ENCODE results near the gene SIGMAR1.
"Not testable (repeated sequence)": the region's sequence is repeated elsewhere in the genome, so short reads cannot be mapped to it uniquely, and the experiment has no call there.

Gene SIGMAR1

DNA sequence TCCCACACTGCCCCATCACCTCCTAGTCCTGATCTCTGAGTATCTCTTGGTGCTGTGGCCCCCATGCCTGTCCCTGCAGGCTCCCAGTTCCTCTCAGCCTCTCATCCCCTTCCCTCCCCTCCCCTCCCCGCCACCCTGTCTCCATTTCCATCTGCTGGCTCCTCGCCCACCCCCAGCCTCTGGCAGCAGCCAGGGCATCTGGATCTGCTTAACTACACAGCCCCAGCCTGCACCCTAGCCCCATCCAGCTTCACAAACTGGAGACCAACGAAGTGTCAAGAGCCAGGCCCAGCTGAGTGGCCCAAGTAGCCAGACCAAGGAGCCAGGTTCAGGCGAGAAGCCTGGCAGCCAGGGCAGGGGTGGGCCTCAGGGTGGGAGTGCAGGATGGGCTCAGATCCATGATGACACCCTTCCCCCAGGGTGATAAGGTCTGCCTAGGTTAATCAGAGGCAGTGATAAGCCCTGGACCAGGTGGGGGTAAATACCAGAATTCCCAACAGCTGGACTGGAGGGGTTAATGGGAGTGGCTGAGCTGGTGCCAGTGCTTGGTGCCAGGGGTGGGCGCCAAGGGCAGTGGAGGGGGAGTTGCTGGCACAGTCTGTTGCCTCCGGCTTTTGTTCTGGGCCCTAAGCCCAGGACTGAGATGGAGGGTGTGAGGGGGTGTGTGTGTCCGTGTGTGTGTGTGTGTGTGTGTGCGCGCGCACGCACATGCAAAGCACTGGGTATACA lies 16.9 kb upstream of the SIGMAR1 start:
- no peak for DNase-seq

DNA sequence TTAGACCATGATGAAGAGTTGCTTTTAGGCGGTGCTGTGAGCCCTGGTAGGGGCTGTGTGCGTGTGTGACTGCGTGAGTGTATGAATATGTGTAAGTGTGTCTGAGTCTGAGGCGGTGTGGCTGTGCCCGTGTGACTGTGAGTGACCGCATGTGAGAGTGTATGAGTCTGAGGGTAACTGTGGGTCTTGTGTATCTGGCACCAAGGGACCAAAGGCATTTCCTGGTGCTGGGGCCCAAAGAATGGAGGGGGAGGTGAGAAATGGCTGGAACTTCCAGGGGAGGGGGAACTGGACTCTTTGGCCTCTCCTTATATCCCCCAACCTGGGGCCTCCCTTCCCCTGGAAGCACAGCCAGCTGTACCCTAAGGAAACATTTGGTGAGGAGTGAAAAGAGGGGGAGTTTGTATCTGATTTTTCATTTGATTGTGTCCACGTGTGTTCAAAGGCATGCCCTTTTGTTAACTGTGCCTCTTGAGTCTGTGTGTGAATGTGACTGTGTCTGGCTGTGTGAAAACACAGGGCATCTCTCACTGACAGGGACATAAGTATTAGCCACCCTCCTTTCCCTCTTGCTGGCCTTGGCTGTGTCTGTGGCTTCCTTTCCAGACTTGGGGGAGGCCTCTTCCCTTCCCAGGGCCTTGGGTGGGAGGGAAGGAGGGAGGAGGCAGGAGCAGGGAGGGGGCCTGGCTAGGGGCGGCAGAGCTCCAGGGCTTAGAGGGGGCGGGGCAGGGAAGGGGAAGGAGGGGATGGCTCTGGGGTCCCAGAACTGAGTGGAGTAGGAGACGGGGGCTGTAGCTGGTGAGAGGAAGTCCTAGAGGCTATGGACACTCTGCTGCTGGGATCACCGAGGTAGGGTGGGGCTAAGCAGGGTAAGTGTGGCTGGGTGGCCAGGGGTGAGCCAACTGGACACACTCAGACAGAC lies 15.8 kb upstream of the SIGMAR1 start:
- no peak for DNase-seq

DNA sequence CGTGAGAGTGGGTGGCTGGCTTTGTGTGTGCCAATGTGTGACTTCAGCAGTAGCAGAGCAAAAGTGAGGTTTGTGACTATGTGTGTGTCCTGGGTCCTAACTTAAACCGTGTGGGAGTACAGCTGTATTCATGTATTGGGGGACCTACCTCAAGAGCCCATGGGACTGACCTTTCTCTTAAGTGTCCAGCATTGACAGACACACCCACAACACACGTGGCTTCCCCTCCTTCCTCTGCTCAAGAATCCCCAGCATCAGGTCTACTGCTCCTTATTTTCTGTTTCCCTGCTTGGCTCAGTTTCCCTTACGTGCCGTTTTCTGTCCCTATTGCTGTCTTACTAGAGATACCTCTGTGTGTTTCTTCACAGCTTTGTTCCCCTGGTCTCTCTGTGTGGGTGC lies 15.0 kb upstream of the SIGMAR1 start:
- DNase-seq: no peak

DNA sequence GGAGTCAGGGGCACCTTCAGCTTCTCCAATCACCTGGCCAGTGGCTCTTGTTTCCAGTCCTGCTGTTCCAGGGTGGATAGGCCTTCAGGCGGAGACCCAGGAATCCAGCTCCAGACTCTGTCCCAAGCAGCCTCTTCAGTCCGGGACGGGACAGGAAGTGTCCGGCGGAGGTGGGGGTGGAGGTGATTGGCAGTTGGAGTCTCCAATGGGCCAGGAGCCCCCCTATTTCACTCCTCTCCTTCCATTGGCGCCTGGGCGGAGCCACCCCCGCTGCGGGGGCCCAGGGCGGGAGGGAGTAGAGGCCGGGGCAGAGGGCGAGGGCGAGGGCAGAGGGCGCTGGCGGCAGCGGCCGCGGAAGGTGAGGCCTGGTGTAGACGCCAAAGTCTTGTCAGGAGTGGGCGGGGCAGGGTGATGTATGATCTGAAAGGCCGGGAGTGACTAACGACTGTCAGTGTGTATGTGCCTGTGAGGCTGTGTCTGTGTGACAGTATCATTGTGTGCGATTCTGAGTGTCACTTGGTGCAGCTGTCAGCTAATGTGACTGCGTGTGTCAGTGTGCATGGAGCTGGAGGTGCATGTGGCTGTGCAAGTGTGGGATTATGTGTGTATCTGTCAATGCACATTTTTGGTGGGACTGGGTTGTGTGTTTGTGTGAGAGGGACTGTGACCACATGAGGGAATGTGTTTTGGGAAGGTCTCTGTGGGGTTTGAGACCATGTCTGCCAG lies 14.5 kb upstream of the SIGMAR1 start, which contains the start of gene IL11RA:
Gene IL11RA, plus strand, starts transcription at position 310 of the 726 bp plus-strand sequence. CDS start 3,033 bp downstream, outside the sequence.
- DNase-seq: peak in 2 of 3 experiments; percentile 2 to 55

DNA sequence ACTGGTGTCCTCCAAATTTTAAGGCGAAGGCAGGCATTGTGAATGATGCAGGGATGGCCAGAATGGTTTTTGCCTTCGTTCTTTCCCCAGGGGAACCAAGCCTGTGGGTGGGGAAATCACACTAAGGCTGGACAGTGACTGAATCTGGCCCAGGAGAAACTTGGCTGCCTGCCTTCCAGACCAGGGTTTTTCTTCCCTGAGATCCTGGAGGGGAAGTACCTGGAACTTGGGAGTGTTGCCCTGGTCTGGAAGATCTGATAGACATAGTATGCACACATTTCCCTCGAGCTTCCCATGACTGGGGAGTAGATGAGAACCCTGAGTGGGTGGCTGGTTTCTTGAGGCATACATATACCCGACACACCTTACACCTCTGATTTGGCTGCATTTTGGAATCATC lies 13.7 kb upstream of the SIGMAR1 start:
- DNase-seq: no peak

DNA sequence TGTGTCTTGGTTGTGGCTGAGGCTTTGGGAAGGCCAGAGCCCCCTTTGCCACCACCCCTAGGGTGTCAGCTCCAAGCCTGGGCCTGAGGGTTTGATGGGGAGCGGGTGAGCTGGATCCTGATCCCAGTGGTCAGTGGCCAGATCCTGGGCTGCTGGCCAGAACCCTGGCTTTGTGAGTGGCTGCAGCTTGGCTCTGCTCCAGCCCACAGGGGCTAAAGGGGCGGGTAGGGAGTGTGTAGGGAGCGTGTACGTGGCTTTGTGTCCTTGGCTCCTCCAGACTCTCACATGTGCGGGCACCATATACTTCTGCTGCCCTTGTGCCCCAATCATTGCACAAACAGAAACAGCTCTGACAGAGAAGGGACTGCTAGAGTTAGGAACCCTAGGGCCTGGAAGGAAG lies 13.2 kb upstream of the SIGMAR1 start:
- DNase-seq: no peak

DNA sequence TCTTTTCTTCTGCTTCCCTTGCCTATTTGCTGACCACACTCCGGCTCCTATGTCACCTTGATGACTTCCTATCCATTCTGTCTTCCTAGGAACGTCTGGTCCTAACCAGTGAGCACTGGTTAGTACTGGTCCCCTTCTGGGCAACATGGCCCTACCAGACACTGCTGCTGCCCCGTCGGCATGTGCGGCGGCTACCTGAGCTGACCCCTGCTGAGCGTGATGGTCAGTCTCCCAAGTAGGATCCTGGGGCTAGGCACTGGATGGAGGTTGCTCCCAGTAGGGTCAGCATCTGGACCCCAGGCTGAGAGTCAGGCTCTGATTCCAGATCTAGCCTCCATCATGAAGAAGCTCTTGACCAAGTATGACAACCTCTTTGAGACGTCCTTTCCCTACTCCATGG lies 11.1 kb upstream of the SIGMAR1 start:
- DNase-seq: no peak

DNA sequence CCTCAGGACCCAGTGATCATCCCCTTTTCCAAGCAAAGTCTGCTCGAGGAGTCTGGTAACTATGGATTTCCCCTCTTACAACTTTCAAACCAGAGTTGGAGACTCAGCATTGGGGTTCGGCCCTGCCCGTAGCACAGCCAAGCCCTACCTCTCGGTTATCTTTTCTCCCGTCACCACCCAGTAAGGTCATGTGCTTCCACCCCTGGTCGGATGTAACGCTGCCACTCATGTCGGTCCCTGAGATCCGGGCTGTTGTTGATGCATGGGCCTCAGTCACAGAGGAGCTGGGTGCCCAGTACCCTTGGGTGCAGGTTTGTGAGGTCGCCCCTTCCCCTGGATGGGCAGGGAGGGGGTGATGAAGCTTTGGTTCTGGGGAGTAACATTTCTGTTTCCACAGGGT lies 10.1 kb upstream of the SIGMAR1 start:
- no peak for DNase-seq

DNA sequence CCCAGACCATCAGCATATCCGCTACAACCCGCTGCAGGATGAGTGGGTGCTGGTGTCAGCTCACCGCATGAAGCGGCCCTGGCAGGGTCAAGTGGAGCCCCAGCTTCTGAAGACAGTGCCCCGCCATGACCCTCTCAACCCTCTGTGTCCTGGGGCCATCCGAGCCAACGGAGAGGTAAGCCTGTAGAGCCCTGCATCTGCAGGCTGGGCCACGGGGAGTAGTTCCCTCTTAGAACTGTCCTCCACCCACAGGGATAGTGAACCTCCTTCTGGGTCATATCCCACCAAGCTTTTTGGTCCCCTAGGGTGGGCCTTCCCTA lies 9.5 kb upstream of the SIGMAR1 start:
- DNase-seq: no peak

DNA sequence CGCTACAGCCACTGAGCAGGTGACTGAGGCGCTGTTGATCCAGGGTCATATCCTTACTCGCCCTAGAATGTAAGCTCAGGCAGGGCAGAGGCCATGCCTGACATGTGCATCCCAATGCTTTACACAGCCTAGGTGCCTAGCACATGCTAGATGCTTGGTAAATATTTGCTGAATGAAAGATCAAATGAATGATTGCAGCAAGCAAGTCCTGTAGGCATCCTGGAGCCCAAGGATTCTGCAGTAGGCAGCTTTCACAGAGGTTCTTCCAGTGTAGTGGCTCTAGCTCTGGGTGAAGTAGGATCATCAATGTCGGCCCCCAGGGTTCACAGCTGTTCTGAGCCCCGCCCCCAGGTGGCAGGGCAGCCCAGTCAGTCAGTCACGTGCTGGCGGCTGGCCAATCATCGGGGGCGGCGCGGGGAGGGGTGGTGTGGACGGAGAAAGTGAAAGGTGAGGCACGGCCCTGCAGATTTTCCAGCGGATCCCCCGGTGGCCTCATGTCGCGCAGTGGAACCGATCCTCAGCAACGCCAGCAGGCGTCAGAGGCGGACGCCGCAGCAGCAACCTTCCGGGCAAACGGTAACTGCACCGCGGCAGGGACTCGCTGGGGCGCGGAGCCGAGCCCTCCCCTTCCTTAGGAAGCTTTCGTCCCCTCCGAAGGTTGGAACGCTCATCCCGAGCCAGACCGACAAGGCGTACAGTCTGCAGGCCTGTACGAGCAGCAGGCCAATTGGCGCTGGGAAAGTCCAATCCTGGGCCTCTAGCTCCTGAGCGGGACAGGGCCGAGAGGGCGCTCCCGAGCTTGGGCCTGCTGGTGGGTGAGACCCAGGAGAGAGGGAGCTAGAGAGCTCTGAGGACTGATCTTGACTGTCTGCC lies 8.9 kb upstream of the SIGMAR1 start, which contains the start of gene GALT:
Gene GALT, plus strand, starts transcription at position 465 of the 873 bp plus-strand sequence. Its CDS starts 30 bp downstream, at position 495.
- DNase-seq: peak; percentile 88 to 93 (median 89)

DNA sequence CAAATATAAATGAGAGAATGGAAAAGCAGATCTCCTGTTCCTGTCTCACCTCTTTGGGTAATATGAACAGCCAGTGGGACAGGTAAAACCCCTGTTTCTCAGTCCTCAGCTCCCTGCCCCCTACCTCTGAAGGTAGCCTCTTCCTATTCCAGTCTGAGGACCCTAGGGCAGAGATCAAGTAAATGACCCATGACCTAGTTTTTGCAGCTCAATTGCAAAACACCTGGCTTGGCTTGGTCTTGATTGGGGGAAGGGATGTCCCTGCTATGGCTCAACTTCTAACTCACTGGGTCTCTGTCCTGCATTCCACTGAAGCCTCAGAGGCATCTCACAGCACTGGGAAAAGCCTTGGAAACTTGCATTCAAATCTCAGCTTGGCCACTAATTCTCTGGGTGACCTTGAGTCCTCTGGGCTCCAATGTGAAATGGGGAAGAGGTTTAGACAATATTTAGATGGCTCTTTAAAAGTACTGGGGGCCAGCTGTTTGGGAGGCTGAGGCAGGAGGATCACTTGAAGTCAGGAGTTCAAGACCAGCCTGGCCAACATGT lies 7.3 kb upstream of the SIGMAR1 start:
- DNase-seq: no peak

DNA sequence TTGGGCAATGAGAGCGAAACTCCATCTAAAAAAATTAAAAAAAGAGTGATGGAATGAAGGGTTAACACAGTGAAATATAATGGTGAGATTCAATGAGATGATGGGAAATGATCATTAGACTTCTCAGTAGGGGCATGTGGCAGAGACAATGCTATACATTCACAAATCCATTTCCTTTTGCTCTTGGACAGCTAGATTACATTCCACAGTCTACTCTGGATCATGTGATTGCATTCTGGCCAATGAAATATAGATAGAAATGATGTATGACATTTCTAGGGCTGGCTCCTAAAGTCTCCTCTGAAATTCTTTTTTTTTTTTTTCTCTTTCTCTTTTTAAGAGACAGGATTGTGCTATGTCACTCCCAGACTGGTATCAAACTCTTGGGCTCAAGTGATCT lies 5.1 kb upstream of the SIGMAR1 start:
- no peak for DNase-seq

DNA sequence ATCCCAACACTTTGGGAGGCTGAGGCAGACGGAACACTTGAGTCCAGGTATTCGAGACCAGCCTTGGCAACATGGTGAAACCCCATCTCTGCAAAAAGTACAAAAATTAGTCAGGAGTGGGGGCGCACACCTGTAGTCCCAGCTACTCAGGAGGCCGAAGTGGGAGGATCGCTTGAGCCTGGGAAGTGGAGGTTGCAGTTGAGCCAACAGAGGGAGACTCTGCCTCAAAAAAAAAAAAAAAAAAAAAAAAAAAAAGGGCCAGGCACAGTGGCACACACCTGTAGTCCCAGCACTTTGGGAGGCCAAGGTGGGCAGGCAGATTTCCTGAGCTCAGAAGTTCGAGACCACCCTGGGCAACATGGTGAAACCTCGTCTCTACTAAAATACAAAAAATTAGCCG lies 1.7 kb upstream of the SIGMAR1 start:
- DNase-seq: not testable (repeated sequence)

DNA sequence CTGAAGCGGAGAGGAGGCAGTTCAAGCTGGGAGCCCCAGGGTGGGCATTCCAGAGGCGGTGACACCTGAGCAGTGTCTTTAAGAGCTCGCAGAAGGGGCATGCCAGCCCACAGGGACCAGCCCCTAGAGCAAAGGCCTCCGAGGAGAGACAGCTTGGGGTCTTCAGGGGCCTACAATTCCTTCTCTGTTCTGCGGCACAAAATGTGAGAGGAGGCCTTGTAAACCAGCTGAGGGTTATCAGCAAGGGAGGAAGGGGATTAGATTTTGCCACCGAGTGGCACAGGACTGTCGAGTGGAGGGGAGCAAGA lies 505 bp upstream of the SIGMAR1 start:
- no peak for DNase-seq

DNA sequence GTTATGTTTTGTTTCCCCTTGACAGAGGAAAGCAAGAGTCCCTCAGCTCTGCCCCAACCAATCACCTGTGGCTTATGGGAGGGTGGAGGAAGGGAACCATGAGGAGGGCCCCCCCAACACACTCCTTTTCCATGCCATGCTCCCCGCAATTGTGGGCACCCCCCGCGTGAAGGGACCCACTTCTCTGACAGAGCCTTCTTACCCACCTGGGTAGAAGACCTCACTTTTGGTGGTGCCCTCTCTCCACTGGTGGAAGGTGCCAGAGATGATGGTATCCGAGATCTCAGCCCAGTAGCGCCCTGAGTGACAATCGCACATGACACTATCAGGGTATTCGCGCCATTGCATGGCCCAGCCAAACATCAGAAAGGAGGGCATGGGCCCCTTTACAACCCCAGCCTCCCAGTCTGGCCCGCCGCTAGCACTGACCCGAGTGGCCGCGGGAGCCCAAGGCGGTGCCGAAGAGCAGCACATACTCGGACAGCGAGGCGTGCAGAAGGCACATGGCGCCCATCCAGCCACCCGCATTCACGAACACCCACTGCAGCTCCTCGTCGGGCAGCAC lies 714 bp downstream of the SIGMAR1 start:
- peak in 1 of 3 experiments; percentile 54 for DNase-seq

DNA sequence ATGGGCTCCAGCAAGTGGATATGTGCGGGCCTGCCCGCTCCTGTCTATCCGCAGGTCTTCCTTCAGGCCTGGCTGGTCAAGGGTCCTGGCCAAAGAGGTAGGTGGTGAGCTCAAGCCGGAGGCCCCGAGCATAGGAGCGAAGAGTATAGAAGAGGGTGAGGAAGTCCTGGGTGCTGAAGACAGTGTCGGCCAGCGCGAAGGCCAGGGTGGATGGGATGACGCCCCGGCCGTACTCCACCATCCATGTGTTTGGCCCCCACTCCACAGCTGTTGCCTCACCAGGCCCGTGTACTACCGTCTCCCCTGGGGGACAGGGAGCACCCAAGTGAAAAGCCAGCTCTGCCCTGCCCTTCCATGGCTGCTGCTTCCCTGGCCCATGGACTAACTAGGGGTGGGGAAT lies 2.0 kb downstream of the SIGMAR1 start:
- no peak for DNase-seq

DNA sequence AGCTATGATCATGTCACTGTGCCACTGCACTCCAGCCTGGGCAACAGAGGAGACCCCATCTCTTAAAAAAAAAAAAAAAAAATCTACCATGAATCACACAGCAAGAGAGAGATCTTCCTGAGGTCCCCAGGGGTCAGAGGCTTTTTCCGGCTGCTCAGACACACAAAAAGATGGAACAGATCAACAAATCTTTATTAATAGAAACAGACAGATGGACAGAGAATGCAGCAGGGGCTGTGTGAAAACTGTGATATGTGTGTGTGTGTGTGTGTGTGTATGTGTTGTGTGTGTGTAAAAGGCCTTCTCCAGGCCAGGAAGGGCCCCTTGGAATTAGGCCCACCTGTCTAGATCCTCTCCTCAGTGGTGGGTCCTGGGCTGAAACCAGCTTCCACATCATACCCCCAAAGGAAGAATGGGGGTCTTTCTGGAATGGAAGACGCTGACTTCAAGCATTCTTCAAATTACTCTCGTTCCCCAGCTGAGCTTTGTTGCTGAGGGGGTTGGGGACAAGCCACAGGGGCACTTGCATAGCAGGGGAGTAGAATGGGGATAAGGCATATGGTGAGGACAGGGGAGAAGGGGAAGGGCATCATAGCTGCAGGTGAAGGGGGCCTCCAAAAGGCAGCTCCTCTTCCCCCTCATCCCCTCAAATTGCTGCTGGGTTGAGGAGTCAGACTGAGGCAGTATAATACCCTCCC lies 2.9 kb downstream of the SIGMAR1 start:
- DNase-seq: no peak

DNA sequence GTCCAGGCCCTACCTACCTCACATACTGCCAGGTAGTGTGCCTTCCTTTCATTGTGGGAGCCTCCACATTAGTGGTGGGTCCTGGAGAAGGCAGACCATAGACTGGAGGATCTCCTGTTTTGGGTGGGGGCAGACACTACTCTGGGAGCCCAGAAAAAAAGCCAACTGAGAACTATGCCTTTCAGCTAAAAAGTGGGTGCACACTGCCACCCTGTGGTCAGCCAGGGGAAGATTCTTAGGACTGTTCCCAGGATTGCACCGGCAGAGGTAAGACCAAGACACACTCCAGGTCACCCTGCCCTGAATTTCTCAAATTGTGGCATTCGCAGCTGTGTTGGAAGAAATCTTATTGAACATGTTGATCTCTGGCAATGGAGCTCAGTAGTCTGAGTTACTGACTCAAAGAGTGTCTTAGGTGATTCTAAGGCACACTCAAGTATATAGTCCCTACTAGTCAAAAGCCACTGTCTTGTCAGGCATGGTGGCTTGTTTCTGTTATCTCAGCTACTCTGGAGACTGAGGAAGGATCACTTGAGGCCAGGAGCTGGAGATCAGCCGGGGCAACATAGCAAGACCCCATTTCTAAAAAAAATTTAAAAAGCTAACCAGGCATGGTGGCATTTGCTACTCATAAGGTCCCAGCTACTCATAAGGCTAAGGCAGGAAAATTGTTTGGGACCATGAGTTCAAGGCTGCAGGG lies 3.6 kb downstream of the SIGMAR1 start:
- peak; percentile 37 to 63 (median 38) for DNase-seq

DNA sequence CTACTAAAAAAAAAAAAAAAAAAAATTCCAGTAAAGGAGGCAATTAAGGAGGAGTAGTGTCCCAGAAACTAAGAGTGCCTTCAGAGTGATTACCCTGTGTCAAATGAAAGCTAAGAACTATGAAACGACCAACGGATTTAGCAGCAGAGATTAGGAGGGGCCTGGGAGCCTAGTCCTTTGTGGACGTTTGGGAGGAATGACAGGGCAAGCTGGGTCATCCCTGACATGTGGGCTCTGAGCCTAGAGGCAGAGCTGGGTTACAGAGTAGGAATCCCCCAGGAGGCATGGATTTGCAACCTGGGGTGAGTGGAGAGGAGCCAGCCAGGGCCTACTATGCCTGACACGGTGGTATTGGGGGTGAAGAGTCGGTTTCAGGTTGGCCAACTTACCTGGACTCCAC lies 4.4 kb downstream of the SIGMAR1 start:
- DNase-seq: no peak

DNA sequence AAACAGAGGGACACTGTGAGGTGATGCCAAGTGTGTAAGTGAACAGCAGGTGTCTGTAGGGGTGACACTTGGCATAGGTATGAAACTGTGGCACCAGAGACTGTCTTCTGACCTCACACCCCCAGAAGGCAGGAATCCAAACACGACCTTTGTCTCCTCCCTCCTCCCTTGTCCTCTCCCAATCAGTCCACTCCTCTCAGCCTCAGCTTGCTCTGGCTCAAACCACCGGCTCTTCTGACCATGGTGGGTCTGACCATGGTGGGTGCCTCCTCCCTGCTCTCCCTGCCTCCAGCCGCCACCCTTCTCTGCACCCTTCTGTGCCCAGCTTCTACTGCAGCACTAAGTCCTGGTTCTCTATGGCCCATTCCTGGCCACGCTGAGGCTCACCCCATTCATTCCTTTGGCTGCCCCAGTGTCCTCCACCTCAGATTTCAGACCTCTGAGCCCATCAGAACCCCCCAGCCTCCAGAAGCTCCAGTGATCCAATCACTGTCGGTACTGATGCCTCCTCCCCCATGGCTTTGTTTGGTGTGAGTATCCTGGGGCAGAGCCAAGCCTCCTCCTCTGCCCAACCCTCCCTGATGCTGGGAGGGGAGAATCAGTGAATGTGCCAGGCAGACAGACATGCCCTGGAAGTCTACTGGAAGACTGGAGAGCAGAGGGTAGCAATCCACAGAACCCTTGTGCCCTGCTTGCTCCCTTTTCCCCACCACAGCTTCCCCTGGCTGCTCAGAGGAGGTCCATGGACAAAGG lies 7.0 kb downstream of the SIGMAR1 start:
- no peak for DNase-seq
